Common myeloid progenitor, CD34-positive (primary cell): Measurements from ENCODE around the gene PRKCB.

Source experiments
- CTCF ChIA-PET: fragments of 350-600 bp; sonication (Branson Sonifier 250); formaldehyde crosslinking; loops from one replicate; lab custom pipeline; 2021; ENCODE audit warnings: antibody characterized with exemption; lab: Charles Lee
- POLR2A ChIA-PET: fragments of 350-600 bp; sonication (Branson Sonifier 250); formaldehyde crosslinking; loops from one replicate; lab custom pipeline; 2021; ENCODE audit warnings: antibody characterized with exemption; lab: Charles Lee
- DNase-seq, 3 donors: peaks; one replicate each; pipeline versions ENCODE4 v3.0.0 to v3.0.0-alpha.2; 2013
- H3K27ac ChIP-seq, 2 experiments: 1 replicate in 1 of 2; 2 replicates in 1 of 2; pipeline ENCODE4 v1.7.0; 2013; ENCODE audit warnings: inconsistent platforms in 2 of 2, low read length in 2 of 2, mild to moderate bottlenecking in 2 of 2, low read depth in 1 of 2, moderate library complexity in 1 of 2; ENCODE audit not compliant: severe bottlenecking in 2 of 2, insufficient read depth in 1 of 2, poor library complexity in 1 of 2
- H3K27me3 ChIP-seq, 5 experiments: replicated peaks in 2 of 5; 1 replicate in 3 of 5; 2 replicates in 2 of 5; pipeline versions ENCODE4 v1.6.1 to v1.7.0; 2013; ENCODE audit warnings: low read length in 4 of 5, mild to moderate bottlenecking in 2 of 5, moderate library complexity in 2 of 5, inconsistent platforms in 1 of 5; ENCODE audit not compliant: insufficient read depth in 5 of 5, control insufficient read depth in 4 of 5
- H3K36me3 ChIP-seq, 4 experiments: 1 replicate in 2 of 4; 2 replicates in 2 of 4; pipeline versions ENCODE4 v1.6.1 to v1.7.0; 2013; ENCODE audit warnings: low read length in 3 of 4, control low read depth in 1 of 4, mild to moderate bottlenecking in 1 of 4; ENCODE audit not compliant: control insufficient read depth in 4 of 4, insufficient read depth in 4 of 4
- H3K4me1 ChIP-seq, 4 experiments: 1 replicate in 3 of 4; 2 replicates in 1 of 4; pipeline versions ENCODE4 v1.6.1 to v1.7.1; 2013; ENCODE audit warnings: low read length in 3 of 4, mild to moderate bottlenecking in 3 of 4, control low read depth in 1 of 4, inconsistent platforms in 1 of 4, moderate library complexity in 1 of 4; ENCODE audit not compliant: control insufficient read depth in 4 of 4, insufficient read depth in 4 of 4; ENCODE audit errors: control extremely low read depth in 1 of 4
- H3K4me3 ChIP-seq, 7 experiments: 1 replicate in 4 of 7; 2 replicates in 3 of 7; pipeline versions ENCODE4 v1.5.1 to v1.7.0; 2013; ENCODE audit warnings: mild to moderate bottlenecking in 7 of 7, low read length in 6 of 7, moderate library complexity in 6 of 7, inconsistent platforms in 2 of 7, low read depth in 2 of 7, control low read depth in 1 of 7; ENCODE audit not compliant: insufficient read depth in 4 of 7, control insufficient read depth in 1 of 7; ENCODE audit errors: extremely low read depth in 1 of 7
- H3K9me3 ChIP-seq, 5 experiments: 1 replicate in 4 of 5; 2 replicates in 1 of 5; pipeline versions ENCODE4 v1.6.1 to v1.7.1; 2013; ENCODE audit warnings: low read length in 4 of 5, mild to moderate bottlenecking in 2 of 5, inconsistent platforms in 1 of 5, low read depth in 1 of 5, moderate library complexity in 1 of 5; ENCODE audit not compliant: control insufficient read depth in 4 of 5, insufficient read depth in 2 of 5; ENCODE audit errors: control extremely low read depth in 1 of 5
- WGBS: methylation state at CpG from one replicate; pipeline ENCODE4 v1.1.5; 2013; ENCODE audit not compliant: insufficient coverage; 5-methylcytosine and 5-hydroxymethylcytosine counted together

Gene PRKCB

DNA sequence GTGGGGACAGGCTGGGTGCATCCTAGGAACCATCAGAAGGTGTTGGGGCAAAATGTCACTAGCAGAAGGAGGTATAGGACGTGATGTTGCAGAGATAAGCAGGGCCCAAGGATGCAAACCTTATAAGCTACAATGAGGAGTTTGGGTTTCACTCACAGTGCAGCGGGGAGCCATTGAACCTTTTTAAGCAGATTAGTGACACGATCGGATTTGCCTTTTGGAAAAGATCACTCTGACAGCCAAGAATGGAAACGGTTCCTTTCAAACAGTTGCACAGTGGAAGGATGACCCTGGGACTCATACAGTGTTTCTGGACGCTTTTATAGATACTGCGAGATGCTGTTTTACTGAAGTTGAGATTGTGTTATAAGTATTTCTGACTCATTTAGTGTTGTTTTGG is 288.5 kb downstream of the PRKCB start:
- Histone ChIP-seq H3K27ac (no peak overlapping the region), H3K9me3 (no peaks in the 10 kb centered on the region), H3K27me3 (no peaks in the 10 kb centered on the region), H3K4me1 (peaks cover 0 to 9% (median 0%) of the 10 kb centered on the region in 4 experiments), H3K4me3 (no peak overlapping the region), H3K36me3 (peaks cover 5 to 30% (median 14%) of the 10 kb centered on the region in 4 experiments)
- DNase-seq = no peak
- POLR2A ChIA-PET = no interaction called here
- CTCF ChIA-PET = interaction anchor here (0.7 kb wide), 1 partner anchor 10 kb away, joined by 3 read pairs; no protein-coding TSS in a partner anchor
- WGBS = 98% methylated on average over 5 of the region's 7 CpGs

DNA sequence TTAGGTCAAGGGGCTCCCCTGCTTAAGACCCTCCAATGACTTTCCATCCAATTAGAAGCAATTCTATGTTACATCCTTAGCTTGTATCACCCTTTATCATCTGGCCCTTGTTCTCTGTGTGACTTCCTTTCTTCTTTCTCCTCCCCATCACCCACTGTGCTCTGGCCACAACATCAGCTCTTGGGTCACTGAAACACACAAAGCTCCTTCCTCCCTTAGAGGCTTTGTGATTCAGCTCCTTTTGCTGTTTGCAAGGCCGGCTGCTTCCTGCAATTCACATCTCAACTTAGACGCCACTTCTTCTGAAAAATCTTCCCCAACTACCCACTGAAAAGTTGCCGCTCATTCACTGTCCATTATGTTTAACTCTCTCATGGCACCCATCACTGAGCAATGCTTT is 289.4 kb downstream of the PRKCB start:
- Histone ChIP-seq H3K9me3 (no peaks in the 10 kb centered on the region), H3K27me3 (no peaks in the 10 kb centered on the region), H3K4me1 (peaks cover 0 to 9% (median 0%) of the 10 kb centered on the region in 4 experiments), H3K27ac (no peak overlapping the region), H3K4me3 (no peak overlapping the region), H3K36me3 (peaks cover 5 to 30% (median 14%) of the 10 kb centered on the region in 4 experiments)
- WGBS = 17% methylated on average over 3 of the region's 3 CpGs
- POLR2A ChIA-PET = no interaction called here
- CTCF ChIA-PET = interaction anchor here (0.8 to 0.9 kb wide), 2 partner anchors 35 to 83 kb away, joined by 3 read pairs; no protein-coding TSS in a partner anchor
- DNase-seq = peak; percentile 11 to 65 (median 60)

DNA sequence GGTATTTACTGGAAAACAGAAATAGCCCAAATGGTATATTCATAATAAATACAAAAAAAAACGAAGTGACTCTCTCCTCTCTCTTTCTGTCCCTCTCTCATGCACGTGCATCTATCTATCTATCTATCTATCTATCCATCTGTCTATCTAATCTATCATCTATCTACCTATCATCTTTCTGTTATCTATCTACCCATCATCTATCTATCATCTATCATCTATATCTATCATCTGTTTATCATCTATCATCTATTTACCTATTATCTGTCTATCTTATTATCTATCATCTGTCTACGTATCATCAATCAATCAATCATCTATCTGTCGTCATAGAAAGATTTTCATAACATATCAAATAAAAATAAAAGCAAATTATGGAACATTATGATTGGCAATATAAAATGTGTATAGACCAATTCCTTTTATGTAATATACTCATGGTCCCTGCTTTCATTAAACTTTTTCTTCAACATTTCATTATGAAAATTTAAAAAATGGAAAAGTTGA is 293.7 kb downstream of the PRKCB start:
- ChIA-PET CTCF (interaction anchor here (1.0 kb wide), 1 partner anchor 59 kb away, joined by 3 read pairs; no protein-coding TSS in a partner anchor), POLR2A (no interaction called here)
- Histone ChIP-seq H3K4me3 (no peak overlapping the region), H3K27ac (no peak overlapping the region), H3K9me3 (no peaks in the 10 kb centered on the region), H3K36me3 (peaks cover 2 to 15% (median 8%) of the 10 kb centered on the region in 4 experiments), H3K27me3 (no peaks in the 10 kb centered on the region), H3K4me1 (peaks cover 0 to 9% (median 0%) of the 10 kb centered on the region in 4 experiments)
- DNase-seq = no peak
- WGBS = 100% methylated on average over 2 of the region's 4 CpGs

DNA sequence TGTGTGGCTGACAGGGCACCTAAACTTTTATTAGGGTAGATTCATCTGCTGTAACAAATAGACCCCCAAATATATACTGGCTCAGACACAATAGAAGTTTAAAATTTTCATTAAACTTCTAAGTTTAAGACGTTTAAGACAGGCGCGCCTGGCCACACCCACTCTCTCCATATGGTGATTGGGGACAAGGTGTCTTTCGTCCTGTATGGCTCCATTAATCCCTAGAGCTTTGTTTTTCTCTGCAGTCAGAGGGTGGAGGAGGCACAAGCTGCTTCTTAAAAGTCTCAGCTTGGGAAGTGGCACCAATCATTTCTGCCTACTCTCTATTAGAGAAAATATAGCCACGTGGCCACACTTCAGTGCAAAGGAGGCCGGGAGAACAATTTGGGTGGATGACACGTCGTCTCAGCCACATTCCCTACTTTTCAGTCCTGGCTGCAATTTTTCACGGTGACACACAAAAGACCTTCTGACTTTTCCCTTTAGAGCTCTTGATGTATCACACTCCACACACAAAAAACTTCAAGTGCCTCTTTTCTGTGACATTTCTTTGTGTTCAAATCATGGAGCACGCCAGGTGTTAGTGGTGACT is 294.8 kb downstream of the PRKCB start:
- Histone ChIP-seq H3K27me3 (no peaks in the 10 kb centered on the region), H3K4me3 (no peak overlapping the region), H3K27ac (no peak overlapping the region), H3K36me3 (peaks cover 2 to 15% (median 7%) of the 10 kb centered on the region in 4 experiments), H3K9me3 (no peaks in the 10 kb centered on the region), H3K4me1 (peaks cover 0 to 3% (median 0%) of the 10 kb centered on the region in 4 experiments)
- ChIA-PET CTCF (no interaction called here), POLR2A (no interaction called here)
- 93% methylated on average over 9 of the region's 10 CpGs for WGBS
- no peak for DNase-seq

DNA sequence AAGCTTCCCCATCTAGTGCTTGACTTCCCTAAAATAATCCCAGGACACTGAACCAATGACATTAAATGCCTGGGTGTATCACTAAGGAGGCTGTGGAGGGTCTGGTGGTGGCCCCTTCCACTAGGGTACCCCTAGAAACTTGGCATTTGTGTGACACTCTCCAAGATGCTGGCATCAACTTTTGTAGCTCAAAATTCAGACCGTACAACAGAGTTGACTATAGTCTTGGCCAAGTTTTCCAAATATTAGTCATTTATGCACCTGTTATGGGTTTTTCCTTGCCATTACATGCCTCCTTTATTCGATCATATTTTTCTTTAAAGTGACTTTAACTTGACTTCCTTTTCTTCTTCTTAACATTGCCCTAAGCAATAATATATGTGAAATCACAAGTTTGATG is 295.5 kb downstream of the PRKCB start:
- Histone ChIP-seq H3K4me3 (no peak overlapping the region), H3K9me3 (no peaks in the 10 kb centered on the region), H3K36me3 (peaks cover 2 to 15% (median 8%) of the 10 kb centered on the region in 4 experiments), H3K27me3 (no peaks in the 10 kb centered on the region), H3K27ac (no peak overlapping the region), H3K4me1 (no peaks in the 10 kb centered on the region)
- CTCF ChIA-PET = no interaction called here
- 83% methylated on average over 1 of the region's 2 CpGs for WGBS
- DNase-seq = no peak
- POLR2A ChIA-PET = no interaction called here

DNA sequence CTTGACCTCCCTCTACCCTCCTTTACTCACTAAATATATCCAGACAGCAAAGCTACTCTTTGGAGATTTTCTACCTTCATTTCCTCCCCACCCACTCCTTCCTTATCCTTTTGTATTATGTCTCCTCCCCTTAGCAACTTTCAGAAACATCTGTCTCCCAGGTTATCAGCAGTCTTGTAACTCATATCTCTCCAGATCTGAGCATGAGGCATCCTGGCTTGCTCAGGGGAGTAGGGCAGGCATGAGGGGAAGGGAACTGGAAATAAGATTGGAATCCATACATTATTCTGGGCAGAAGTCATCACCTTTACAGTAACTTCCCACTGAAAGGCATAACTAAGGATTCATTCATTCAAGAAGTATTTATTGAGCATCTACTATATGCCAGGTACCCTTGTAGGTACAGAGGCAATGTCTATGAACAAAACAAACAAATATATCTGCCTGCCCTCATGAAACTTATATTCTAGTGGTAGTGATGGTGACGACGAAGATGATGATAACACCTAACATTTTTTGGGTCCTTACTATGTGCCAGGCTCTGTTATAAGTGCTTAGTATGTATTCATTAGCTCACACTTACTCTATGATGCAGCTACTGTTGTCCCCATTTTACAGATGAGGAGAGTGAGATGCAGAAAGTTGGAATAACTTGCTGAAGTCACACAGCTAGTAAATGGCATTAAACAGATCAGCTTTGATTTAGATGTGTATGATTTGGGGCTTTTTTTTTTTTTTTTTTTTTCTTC is 296.4 kb downstream of the PRKCB start:
- DNase-seq = no peak
- Histone ChIP-seq H3K4me1 (no peaks in the 10 kb centered on the region), H3K27me3 (no peaks in the 10 kb centered on the region), H3K27ac (no peak overlapping the region), H3K4me3 (no peak overlapping the region), H3K36me3 (peaks cover 2 to 15% (median 8%) of the 10 kb centered on the region in 4 experiments), H3K9me3 (no peaks in the 10 kb centered on the region)
- ChIA-PET POLR2A (interaction anchor here (0.6 kb wide), 1 partner anchor 58 kb away, joined by 3 read pairs; no protein-coding TSS in a partner anchor), CTCF (no interaction called here)
- WGBS = no CpG with 5 or more reads among the region's 2 CpGs

DNA sequence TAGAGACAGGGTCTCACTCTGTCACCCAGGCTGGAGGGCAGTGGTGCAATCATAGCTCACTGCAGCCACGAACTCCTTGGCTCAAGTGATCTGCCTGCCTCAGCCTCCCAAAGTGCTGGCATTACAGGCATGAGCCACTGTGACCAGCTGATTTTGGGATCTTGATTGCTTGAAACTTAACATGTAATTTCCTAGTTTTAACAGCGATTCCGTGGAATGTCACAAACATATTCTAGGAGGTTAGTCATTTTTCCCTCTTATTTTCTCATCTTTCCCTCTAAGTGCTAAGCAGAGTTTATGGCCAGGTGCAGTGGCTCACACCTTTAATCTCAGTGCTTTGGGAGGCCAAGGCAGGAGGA is 297.0 kb downstream of the PRKCB start:
- no peaks in the 10 kb centered on the region for H3K9me3 ChIP-seq
- no peak for DNase-seq
- H3K4me1 ChIP-seq = no peaks in the 10 kb centered on the region
- ChIA-PET POLR2A (no interaction called here), CTCF (no interaction called here)
- peaks cover 2 to 15% (median 6%) of the 10 kb centered on the region in 4 experiments for H3K36me3 ChIP-seq
- H3K4me3 ChIP-seq = no peak overlapping the region
- no peaks in the 10 kb centered on the region for H3K27me3 ChIP-seq
- 100% methylated on average over 3 of the region's 3 CpGs for WGBS
- no peak overlapping the region for H3K27ac ChIP-seq
